Activated naive CD4-positive, alpha-beta T cell treated with anti-CD3 and anti-CD28 coated beads for 36 hours (primary cell): Measurements from ENCODE around the gene RANGAP1. TPM values are rescaled to one million over a fixed set of nuclear protein-coding genes. Genes with fewer than 3 reads are reported as not detected.
"Not testable (repeated sequence)": the region's sequence is repeated elsewhere in the genome, so short reads cannot be mapped to it uniquely, and the experiment has no call there.

Source experiments
- CTCF ChIA-PET: fragments of 350-600 bp; sonication (Branson Sonifier 250); formaldehyde crosslinking; loops from one replicate; lab custom pipeline; 2021; ENCODE audit warnings: antibody characterized with exemption; lab: Charles Lee
- DNase-seq: peaks from one replicate; pipeline ENCODE4 v3.0.0-alpha.2; 2020
- H3K27ac Mint-ChIP-seq: one replicate; pipeline ENCODE4 v1.8.0; 2021; ENCODE audit warnings: mild to moderate bottlenecking, mixed read lengths
- H3K27me3 Mint-ChIP-seq: one replicate; pipeline ENCODE4 v1.8.0; 2021; ENCODE audit warnings: low read depth, mixed read lengths
- H3K36me3 Mint-ChIP-seq: one replicate; pipeline ENCODE4 v1.8.0; 2021; ENCODE audit warnings: low read depth, mixed read lengths
- H3K4me1 Mint-ChIP-seq: one replicate; pipeline ENCODE4 v1.8.0; 2021; ENCODE audit warnings: low read depth, mixed read lengths
- H3K4me3 Mint-ChIP-seq: one replicate; pipeline ENCODE4 v1.8.0; 2021; ENCODE audit warnings: mild to moderate bottlenecking, moderate library complexity, mixed read lengths
- H3K9me3 Mint-ChIP-seq: one replicate; pipeline ENCODE4 v1.8.0; 2021; ENCODE audit warnings: mixed read lengths
- intact Hi-C: fragments of 100-400 bp; cut with micrococcal nuclease; formaldehyde crosslinking; loops from one replicate; pipeline ENCODE4 v1.15.1; 2023
- total RNA-seq, 2 experiments: library from RNA; stranded (reverse); gene quantifications; one replicate each; pipeline ENCODE4 v1.2.3, GENCODE V29; 2021

RANGAP1 gene
- total RNA-seq, 2 experiments from 2014 or later: 173 to 174 TPM

GRCh38 chr22:41264408-41264941 is 21.5 kb downstream of the RANGAP1 start:
- DNase-seq: no peak
- peaks cover 6% of the 10 kb centered on the region for H3K4me1 Mint-ChIP-seq
- H3K4me3 Mint-ChIP-seq: no peak overlapping the region
- H3K27ac Mint-ChIP-seq: no peak overlapping the region
- no peaks in the 10 kb centered on the region for H3K27me3 Mint-ChIP-seq
- CTCF ChIA-PET: no interaction called here
- H3K36me3 Mint-ChIP-seq: peaks cover 50% of the 10 kb centered on the region
- intact Hi-C loops: no loop called here
- H3K9me3 Mint-ChIP-seq: no peaks in the 10 kb centered on the region

- CTCF ChIA-PET: no interaction called here
- no peak overlapping the region for H3K27ac Mint-ChIP-seq
These were observed 22.3 kb downstream of the RANGAP1 start for GRCh38 chr22:41263704-41264103.

GRCh38 chr22:41262250-41262765 is 23.7 kb downstream of the RANGAP1 start:
- no peaks in the 10 kb centered on the region for H3K9me3 Mint-ChIP-seq
- intact Hi-C loops: no loop called here
- DNase-seq: no peak
- H3K4me1 Mint-ChIP-seq: peaks cover 6% of the 10 kb centered on the region
- H3K27ac Mint-ChIP-seq: no peak overlapping the region
- no peaks in the 10 kb centered on the region for H3K27me3 Mint-ChIP-seq
- peaks cover 42% of the 10 kb centered on the region for H3K36me3 Mint-ChIP-seq
- H3K4me3 Mint-ChIP-seq: no peak overlapping the region
- CTCF ChIA-PET: interaction anchor here (0.9 to 1.5 kb wide), 2 partner anchors 12 to 25 kb away, joined by 3 to 7 read pairs; no protein-coding TSS in a partner anchor

More at GRCh38 chr22:41263704-41264103, 22.3 kb downstream of the RANGAP1 start:
- H3K4me1 Mint-ChIP-seq: peaks cover 6% of the 10 kb centered on the region
- H3K36me3 Mint-ChIP-seq: peaks cover 51% of the 10 kb centered on the region
- intact Hi-C loops: no loop called here
- H3K27me3 Mint-ChIP-seq: no peaks in the 10 kb centered on the region
- H3K9me3 Mint-ChIP-seq: no peaks in the 10 kb centered on the region
- no peak for DNase-seq
- H3K4me3 Mint-ChIP-seq: no peak overlapping the region

GRCh38 chr22:41261541-41262249 is 24.3 kb downstream of the RANGAP1 start:
- no peak overlapping the region for H3K4me3 Mint-ChIP-seq
- H3K27me3 Mint-ChIP-seq: no peaks in the 10 kb centered on the region
- intact Hi-C loops: no loop called here
- no peak for DNase-seq
- peaks cover 6% of the 10 kb centered on the region for H3K4me1 Mint-ChIP-seq
- no peak overlapping the region for H3K27ac Mint-ChIP-seq
- CTCF ChIA-PET: interaction anchor here (0.9 to 1.5 kb wide), 2 partner anchors 13 to 24 kb away, joined by 3 to 7 read pairs; no protein-coding TSS in a partner anchor
- H3K36me3 Mint-ChIP-seq: peaks cover 46% of the 10 kb centered on the region
- H3K9me3 Mint-ChIP-seq: no peaks in the 10 kb centered on the region

- intact Hi-C loops: no loop called here
- Mint-ChIP-seq H3K27me3 (no peaks in the 10 kb centered on the region), H3K9me3 (no peaks in the 10 kb centered on the region), H3K36me3 (peaks cover 46% of the 10 kb centered on the region), H3K4me1 (peaks cover 6% of the 10 kb centered on the region), H3K4me3 (no peak overlapping the region), H3K27ac (no peak overlapping the region)
- CTCF ChIA-PET: no interaction called here
- DNase-seq: no peak
These were observed 25.1 kb downstream of the RANGAP1 start for GRCh38 chr22:41260871-41261270.

- H3K4me1 Mint-ChIP-seq, H3K27me3 Mint-ChIP-seq, DNase-seq, H3K4me3 Mint-ChIP-seq, intact Hi-C loops, H3K27ac Mint-ChIP-seq, H3K9me3 Mint-ChIP-seq: not testable (repeated sequence)
- CTCF ChIA-PET: interaction anchor here (0.6 to 0.7 kb wide), 2 partner anchors 286 to 360 kb away, joined by 3 to 6 read pairs; no protein-coding TSS in a partner anchor
- H3K36me3 Mint-ChIP-seq: peaks cover 46% of the 10 kb centered on the region
These were observed 26.2 kb downstream of the RANGAP1 start for GRCh38 chr22:41259756-41260155.

- H3K36me3 Mint-ChIP-seq: peaks cover 44% of the 10 kb centered on the region
- no peaks in the 10 kb centered on the region for H3K9me3 Mint-ChIP-seq
- intact Hi-C loops: no loop called here
- H3K27me3 Mint-ChIP-seq: no peaks in the 10 kb centered on the region
- no peak for DNase-seq
- no peaks in the 10 kb centered on the region for H3K4me1 Mint-ChIP-seq
- no peak overlapping the region for H3K27ac Mint-ChIP-seq
- CTCF ChIA-PET: interaction anchor here (0.6 kb wide), 1 partner anchor 331 kb away, joined by 3 read pairs; no protein-coding TSS in a partner anchor
- no peak overlapping the region for H3K4me3 Mint-ChIP-seq
These were observed 28.3 kb downstream of the RANGAP1 start for GRCh38 chr22:41257696-41258095.

- DNase-seq: no peak
- no peaks in the 10 kb centered on the region for H3K4me1 Mint-ChIP-seq
- H3K4me3 Mint-ChIP-seq: no peak overlapping the region
- CTCF ChIA-PET: no interaction called here
- no peaks in the 10 kb centered on the region for H3K9me3 Mint-ChIP-seq
- H3K36me3 Mint-ChIP-seq: peaks cover 44% of the 10 kb centered on the region
- no peaks in the 10 kb centered on the region for H3K27me3 Mint-ChIP-seq
- intact Hi-C loops: no loop called here
- no peak overlapping the region for H3K27ac Mint-ChIP-seq
These were observed 29.4 kb downstream of the RANGAP1 start for GRCh38 chr22:41256254-41257253.

- intact Hi-C loops: no loop called here
- H3K4me3 Mint-ChIP-seq: no peak overlapping the region
- no peaks in the 10 kb centered on the region for H3K4me1 Mint-ChIP-seq
- H3K27me3 Mint-ChIP-seq: no peaks in the 10 kb centered on the region
- no peak overlapping the region for H3K27ac Mint-ChIP-seq
- CTCF ChIA-PET: interaction anchor here (1.0 kb wide), 1 partner anchor 17 kb away, joined by 3 read pairs; no protein-coding TSS in a partner anchor
- peaks cover 50% of the 10 kb centered on the region for H3K36me3 Mint-ChIP-seq
- DNase-seq: no peak
- no peaks in the 10 kb centered on the region for H3K9me3 Mint-ChIP-seq
These were observed 31.8 kb downstream of the RANGAP1 start for GRCh38 chr22:41254230-41254629.

GRCh38 chr22:41252365-41252764 is 33.6 kb downstream of the RANGAP1 start:
- intact Hi-C loops: no loop called here
- Mint-ChIP-seq H3K36me3 (peaks cover 50% of the 10 kb centered on the region), H3K9me3 (no peaks in the 10 kb centered on the region), H3K4me1 (no peaks in the 10 kb centered on the region), H3K27ac (no peak overlapping the region), H3K27me3 (no peaks in the 10 kb centered on the region), H3K4me3 (no peak overlapping the region)
- CTCF ChIA-PET: no interaction called here
- no peak for DNase-seq

- H3K4me1 Mint-ChIP-seq: no peaks in the 10 kb centered on the region
- H3K9me3 Mint-ChIP-seq: no peaks in the 10 kb centered on the region
- intact Hi-C loops: no loop called here
- DNase-seq: no peak
- H3K4me3 Mint-ChIP-seq: no peak overlapping the region
- no peak overlapping the region for H3K27ac Mint-ChIP-seq
- no peaks in the 10 kb centered on the region for H3K27me3 Mint-ChIP-seq
- CTCF ChIA-PET: no interaction called here
- peaks cover 39% of the 10 kb centered on the region for H3K36me3 Mint-ChIP-seq
These were observed 35.9 kb downstream of the RANGAP1 start for GRCh38 chr22:41250127-41250526.

- Mint-ChIP-seq H3K27ac (no peak overlapping the region), H3K4me1 (no peaks in the 10 kb centered on the region), H3K27me3 (no peaks in the 10 kb centered on the region), H3K9me3 (no peaks in the 10 kb centered on the region), H3K36me3 (peaks cover 38% of the 10 kb centered on the region), H3K4me3 (no peak overlapping the region)
- intact Hi-C loops: no loop called here
- CTCF ChIA-PET: no interaction called here
- DNase-seq: no peak
These were observed 36.5 kb downstream of the RANGAP1 start for GRCh38 chr22:41249442-41249841.
